ENCODE measurements around the gene LTBP3. TPM values are rescaled to one million over a fixed set of nuclear protein-coding genes. Genes with fewer than 3 reads are reported as not detected.
A peak's percentile ranks its signal among the peaks of the same experiment; 100 is the strongest.

The LTBP3 gene
- total RNA-seq, 4 donors from 2014 or later: 18.5 to 56.6 (median 35.6) TPM

DNA sequence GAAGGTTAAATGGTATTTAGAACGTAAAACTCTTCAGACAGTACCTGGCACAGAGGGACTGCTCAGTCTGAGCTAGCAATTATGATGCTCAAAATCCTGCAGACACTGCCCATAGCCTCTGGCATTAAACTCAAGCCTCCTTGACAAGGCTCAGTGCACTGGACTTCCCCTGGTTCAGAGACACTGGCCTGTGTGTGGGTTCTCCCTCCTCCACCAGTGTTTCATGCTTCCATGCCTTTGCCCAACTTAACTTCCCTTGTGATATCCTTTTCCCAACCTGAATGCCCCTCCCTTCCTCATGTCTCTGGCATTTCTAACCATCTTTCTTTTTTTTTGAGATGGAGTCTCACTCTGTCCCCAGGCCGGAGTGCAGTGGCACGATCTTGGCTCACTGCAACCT, 9.1 kb downstream of the LTBP3 start:
- Histone ChIP-seq H3K36me3 (peaks cover 0 to 6% of the 10 kb centered on the region in 2 donors), H3K4me3 (no peak overlapping the region), H3K27ac (no peak overlapping the region), H3K9me3 (no peaks in the 10 kb centered on the region), H3K4me1 (peaks cover 0 to 3% of the 10 kb centered on the region in 2 donors), H3K27me3 (no peaks in the 10 kb centered on the region)
- DNase-seq: no peak
- in situ Hi-C loops (cut with MboI; ENCODE audit: low sequenced_read_pairs in 4 of 4) (no loop called here), intact Hi-C loops (cut with DNase I; ENCODE audit: low total_unique reads) (no loop called here)
- no peak for ATAC-seq
- TF ChIP-seq, protein P1, sequence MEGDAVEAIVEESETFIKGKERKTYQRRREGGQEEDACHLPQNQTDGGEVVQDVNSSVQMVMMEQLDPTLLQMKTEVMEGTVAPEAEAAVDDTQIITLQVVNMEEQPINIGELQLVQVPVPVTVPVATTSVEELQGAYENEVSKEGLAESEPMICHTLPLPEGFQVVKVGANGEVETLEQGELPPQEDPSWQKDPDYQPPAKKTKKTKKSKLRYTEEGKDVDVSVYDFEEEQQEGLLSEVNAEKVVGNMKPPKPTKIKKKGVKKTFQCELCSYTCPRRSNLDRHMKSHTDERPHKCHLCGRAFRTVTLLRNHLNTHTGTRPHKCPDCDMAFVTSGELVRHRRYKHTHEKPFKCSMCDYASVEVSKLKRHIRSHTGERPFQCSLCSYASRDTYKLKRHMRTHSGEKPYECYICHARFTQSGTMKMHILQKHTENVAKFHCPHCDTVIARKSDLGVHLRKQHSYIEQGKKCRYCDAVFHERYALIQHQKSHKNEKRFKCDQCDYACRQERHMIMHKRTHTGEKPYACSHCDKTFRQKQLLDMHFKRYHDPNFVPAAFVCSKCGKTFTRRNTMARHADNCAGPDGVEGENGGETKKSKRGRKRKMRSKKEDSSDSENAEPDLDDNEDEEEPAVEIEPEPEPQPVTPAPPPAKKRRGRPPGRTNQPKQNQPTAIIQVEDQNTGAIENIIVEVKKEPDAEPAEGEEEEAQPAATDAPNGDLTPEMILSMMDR (IDR thresholded peaks at IDR 0.05 in 4 of 5, conservative IDR thresholded peaks at IDR 0.05 in 1 of 5): no peak
- TF ChIP-seq POLR2A (IDR thresholded peaks at IDR 0.05): no peak

DNA sequence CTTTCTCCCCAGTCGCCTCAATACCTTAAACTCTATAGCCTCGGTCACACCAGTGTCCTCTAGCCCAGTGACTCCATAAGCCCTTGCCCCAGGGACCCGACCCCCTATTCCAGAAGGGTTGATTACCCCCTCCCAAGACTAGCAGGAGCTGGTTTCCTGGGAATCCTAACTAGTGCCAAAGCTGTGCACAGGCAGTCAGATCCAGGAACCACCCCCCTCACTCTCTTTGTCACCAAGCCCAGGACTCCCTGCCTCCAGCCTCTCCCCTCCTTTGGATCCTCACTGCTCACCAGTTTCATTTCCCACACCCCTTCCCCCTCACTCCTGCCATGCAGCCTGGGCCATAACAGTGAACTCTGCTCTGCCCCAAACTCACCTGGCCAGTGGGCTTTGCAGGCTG, 9.8 kb downstream of the LTBP3 start:
- ATAC-seq: no peak
- peaks cover 0 to 3% of the 10 kb centered on the region in 2 donors for H3K4me1 ChIP-seq
- H3K9me3 ChIP-seq: no peaks in the 10 kb centered on the region
- DNase-seq: no peak
- peaks cover 0 to 6% of the 10 kb centered on the region in 2 donors for H3K36me3 ChIP-seq
- no peak overlapping the region for H3K4me3 ChIP-seq
- no peaks in the 10 kb centered on the region for H3K27me3 ChIP-seq
- in situ Hi-C loops (cut with MboI; ENCODE audit: low sequenced_read_pairs in 4 of 4) (no loop called here), intact Hi-C loops (cut with DNase I; ENCODE audit: low total_unique reads) (no loop called here)
- H3K27ac ChIP-seq: no peak overlapping the region
- TF ChIP-seq, protein P1 (IDR thresholded peaks at IDR 0.05 in 4 of 5, conservative IDR thresholded peaks at IDR 0.05 in 1 of 5): no peak
- TF ChIP-seq POLR2A (IDR thresholded peaks at IDR 0.05): no peak

DNA sequence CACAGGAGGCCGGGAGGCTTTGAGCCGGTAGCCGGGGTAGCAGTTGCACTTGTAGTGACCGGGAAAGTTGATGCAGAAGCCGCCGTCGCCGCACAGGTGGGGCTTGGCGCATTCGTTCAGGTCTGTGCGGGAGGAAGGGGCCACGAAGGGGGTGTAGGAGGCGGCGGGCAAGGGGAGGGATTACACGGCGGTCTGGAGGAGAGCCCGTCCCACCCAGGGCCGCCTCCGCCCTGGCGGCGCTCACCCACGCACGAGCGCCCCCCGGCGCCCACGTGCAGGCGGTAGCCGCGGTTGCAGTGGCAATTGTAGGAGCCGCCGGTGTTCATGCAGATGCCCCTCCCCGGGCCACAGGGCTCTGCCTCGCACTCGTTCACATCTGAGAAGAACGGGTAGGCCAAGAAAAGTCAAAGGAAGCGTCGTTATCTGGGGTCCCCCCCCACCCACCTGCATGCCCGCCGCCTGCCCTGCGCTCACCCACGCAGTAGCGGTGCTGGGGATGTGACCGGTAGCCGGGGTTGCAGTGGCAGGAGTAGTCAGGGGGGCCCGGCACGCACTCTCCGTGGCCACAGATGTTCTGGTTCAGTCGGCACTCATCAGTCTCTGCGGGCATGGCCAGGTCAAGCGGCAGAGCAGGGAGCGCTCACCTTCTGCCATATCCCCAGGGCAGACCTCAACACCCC, 10.6 kb downstream of the LTBP3 start:
- H3K9me3 ChIP-seq: no peaks in the 10 kb centered on the region
- peaks cover 0 to 3% of the 10 kb centered on the region in 2 donors for H3K4me1 ChIP-seq
- H3K36me3 ChIP-seq: peaks cover 0 to 6% of the 10 kb centered on the region in 2 donors
- no peak overlapping the region for H3K4me3 ChIP-seq
- no peaks in the 10 kb centered on the region for H3K27me3 ChIP-seq
- TF ChIP-seq, protein P1 (IDR thresholded peaks at IDR 0.05 in 4 of 5, conservative IDR thresholded peaks at IDR 0.05 in 1 of 5): no peak
- no peak for TF ChIP-seq POLR2A (IDR thresholded peaks at IDR 0.05)
- no peak overlapping the region for H3K27ac ChIP-seq
- intact Hi-C loops (cut with DNase I; ENCODE audit: low total_unique reads): no loop called here
- ATAC-seq: no peak
- in situ Hi-C loops (cut with MboI; ENCODE audit: low sequenced_read_pairs in 4 of 4): no loop called here
- no peak for DNase-seq

DNA sequence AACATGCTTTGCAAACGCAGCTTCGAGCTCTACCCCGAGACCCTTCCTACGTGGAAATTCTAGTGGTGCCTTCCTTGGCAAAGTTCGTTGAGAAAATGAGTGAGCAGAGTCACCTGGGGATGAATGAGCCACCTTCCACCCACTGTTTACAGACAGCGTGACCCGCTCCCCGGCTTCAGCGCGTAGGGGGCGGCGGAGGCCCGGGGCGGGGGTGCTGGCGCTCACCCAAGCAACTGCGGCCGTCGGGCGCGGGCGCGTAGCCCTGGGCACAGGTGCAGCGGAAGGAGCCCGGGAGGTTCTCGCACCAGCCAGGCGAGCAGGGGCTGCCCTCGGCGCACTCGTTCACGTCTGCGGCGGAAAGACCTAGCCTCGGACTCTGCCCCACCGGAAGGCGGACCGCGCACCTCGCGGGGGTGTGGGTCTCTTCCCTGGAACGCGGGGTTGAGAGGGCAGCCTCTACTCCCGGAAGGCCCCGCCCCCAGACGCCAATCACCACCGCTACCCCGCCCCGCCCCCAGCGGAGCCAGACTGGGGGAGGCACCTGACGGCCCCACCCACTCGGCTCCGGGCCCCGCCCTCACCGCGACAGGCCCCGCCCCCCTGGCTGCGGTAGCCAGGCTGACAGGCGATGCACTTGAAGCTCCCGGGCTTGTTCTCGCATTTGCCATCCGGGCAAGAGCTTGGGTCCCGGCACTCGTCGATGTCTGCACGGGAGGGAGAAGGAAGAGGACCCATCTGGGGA, 11.8 kb downstream of the LTBP3 start:
- Histone ChIP-seq H3K4me3 (no peak overlapping the region), H3K27me3 (no peaks in the 10 kb centered on the region), H3K9me3 (no peaks in the 10 kb centered on the region), H3K4me1 (peaks cover 2 to 4% of the 10 kb centered on the region in 2 donors), H3K27ac (peak overlapping the region in 1 of 4 donors; percentile 29), H3K36me3 (peaks cover 0 to 6% of the 10 kb centered on the region in 2 donors)
- in situ Hi-C loops (cut with MboI; ENCODE audit: low sequenced_read_pairs in 4 of 4) (no loop called here), intact Hi-C loops (cut with DNase I; ENCODE audit: low total_unique reads) (no loop called here)
- DNase-seq: peak in 1 of 2 donors; percentile 61
- TF ChIP-seq POLR2A (IDR thresholded peaks at IDR 0.05): no peak
- TF ChIP-seq, protein P1 (IDR thresholded peaks at IDR 0.05 in 4 of 5, conservative IDR thresholded peaks at IDR 0.05 in 1 of 5): no peak
- peak; percentile 11 to 37 for ATAC-seq

Measured in gastrocnemius medialis (tissue), 4 donors.